GM19043 (cell line): ENCODE measurements around the gene CYBC1.
A peak's percentile ranks its signal among the peaks of the same experiment; 100 is the strongest.
"Not testable (repeated sequence)": the region's sequence is repeated elsewhere in the genome, so short reads cannot be mapped to it uniquely, and the experiment has no call there.

Experiments used
- ATAC-seq: cut with Tn5 transposase; IDR thresholded peaks from one replicate; pipeline ENCODE4 v1.9.1; 2021; ENCODE audit warnings: low read depth; ENCODE audit not compliant: unreplicated experiment

The CYBC1 gene

DNA sequence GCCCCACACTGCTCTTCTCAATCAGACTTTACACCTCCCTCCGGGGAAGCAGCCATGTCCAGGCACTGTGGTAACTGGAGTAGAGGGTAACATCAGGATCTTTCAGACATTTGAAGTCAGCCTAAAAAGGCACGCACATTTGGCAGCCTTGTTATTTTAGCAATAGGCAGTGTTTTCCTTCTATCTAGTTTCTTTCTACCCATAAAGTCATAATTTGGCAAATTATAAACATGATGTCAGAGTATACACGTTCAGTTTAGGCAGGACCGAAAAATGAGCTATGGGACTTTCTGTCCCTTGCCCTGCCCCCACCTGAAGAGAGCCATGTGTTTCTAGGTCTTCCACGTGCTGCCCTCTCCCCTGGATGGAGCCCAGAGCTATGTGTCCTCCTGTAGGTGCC lies 29.1 kb upstream of the CYBC1 start:
- ATAC-seq = no peak

GRCh38 chr17:82477934-82478333 lies 27.4 kb upstream of the CYBC1 start:
- ATAC-seq = no peak

DNA sequence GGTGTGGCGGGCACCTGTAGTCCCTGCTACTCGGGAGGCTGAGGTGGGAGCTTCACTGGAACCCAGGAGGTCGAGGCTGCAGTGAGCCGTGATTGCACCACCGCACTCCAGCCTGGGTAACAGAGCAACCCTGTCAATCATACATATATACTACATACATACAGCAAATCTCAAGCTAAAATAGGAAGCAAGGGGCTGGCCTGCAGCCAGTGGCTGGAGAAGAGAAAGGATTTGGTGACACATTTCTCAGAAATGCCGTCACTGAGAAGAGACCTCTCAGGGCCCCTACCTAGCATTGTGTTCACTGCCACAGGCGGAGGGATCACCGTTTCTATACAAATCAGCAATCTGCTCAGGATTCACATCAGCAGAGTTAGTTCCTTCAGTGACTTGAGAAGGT lies 24.9 kb upstream of the CYBC1 start:
- no peak for ATAC-seq

DNA sequence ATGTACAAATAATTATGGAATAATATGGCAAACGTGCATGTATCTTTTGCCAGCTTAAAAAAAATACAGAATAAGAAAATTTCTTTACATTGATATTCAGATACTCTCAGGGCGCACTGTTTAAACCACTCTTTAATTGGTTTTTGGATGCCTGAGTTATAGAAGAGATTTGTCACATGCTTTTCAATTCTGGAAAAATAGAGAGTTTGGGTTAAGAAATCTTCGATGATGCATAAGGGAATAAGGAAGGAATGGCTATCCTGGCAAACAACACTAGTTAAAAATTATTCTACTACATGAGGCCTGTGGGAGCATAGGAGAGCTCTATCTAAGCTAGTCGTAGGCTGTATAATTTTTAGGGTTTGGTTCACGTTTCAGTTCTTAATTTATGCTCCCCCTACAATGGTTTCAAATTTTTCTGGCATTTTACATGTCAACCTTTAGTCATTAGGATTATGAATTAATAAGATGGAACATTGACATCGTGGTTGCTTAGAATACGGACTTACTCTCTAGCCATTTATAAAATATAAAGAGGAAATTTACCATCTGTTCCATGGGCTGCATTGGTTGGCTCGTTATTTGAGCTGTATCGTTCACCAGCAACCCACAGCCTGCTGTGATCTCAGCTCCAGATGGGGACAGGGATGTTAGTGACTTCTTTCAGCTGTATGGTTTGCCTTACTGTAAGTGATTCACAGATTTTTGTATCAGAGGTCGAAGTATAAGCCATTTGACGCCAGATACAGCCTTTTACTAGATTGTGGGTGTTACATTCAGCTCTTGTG lies 23.9 kb upstream of the CYBC1 start:
- ATAC-seq = no peak

- no peak for ATAC-seq
These were observed 19.5 kb upstream of the CYBC1 start for GRCh38 chr17:82470065-82470464.

GRCh38 chr17:82468692-82469091 lies 18.1 kb upstream of the CYBC1 start:
- ATAC-seq = no peak

GRCh38 chr17:82465023-82465603 lies 14.6 kb upstream of the CYBC1 start:
- ATAC-seq = no peak

DNA sequence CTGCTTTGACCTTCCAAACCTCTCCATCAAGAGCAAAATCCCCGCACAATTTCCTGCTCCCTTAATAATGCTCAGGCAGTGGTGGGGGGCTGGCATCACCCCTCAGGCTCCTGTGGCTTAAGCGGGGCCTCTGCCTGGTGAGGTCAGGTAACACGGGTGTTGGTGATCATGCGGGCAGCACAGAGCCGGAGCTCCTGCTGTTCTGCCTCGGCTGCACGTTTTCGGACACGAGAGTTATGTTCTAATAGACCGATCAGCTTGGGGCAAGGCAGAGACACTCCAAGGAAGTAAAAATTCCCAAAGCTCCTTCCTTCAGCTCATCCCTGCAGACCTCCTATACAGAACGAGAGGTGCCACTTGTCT lies 14.0 kb upstream of the CYBC1 start:
- no peak for ATAC-seq

GRCh38 chr17:82463925-82464566 lies 13.5 kb upstream of the CYBC1 start:
- ATAC-seq = no peak

GRCh38 chr17:82463391-82463790 lies 12.8 kb upstream of the CYBC1 start:
- no peak for ATAC-seq

DNA sequence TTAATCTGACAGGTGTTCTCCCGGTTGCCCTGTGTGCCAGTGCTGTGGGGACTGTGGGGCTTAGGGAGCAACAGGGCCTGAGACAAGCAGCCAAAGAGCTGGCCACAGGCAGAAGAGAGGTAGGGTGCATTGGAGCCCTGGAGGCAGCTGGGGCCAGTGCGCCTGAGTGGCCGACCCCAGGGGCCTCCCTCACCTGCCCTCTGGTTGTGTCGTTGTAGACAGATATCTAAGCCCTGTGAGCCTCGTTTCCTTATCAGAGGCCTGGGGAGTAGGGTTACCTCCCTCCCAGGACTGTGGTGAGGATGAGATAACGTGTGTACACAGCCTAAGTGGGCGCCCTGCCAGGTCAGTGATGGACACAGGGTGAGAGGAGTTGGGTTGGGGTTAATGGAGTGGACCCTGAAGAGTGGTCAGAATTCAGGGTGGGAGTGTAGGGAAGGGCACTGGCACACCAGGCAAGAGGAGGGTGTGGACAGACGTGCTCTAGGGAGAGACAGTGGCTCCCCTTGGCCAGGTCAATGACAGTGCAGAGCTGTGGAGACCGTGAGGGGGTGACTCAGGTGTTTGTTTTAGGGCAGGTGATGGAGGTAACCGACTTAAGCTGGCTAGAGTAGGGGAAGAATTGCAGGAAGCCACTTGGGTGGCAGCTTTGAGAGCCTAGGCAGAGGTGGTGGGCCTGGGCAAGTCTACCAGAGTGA lies 11.4 kb upstream of the CYBC1 start:
- ATAC-seq = no peak

- ATAC-seq = not testable (repeated sequence)
These were observed 9.4 kb upstream of the CYBC1 start for GRCh38 chr17:82459936-82460335.

- ATAC-seq = peak; percentile 18
These were observed 8.4 kb upstream of the CYBC1 start for GRCh38 chr17:82458885-82459424.

GRCh38 chr17:82458179-82458884 lies 7.8 kb upstream of the CYBC1 start, which contains the start of gene NARF:
TSS of gene NARF (plus strand) at chr17:82458741. CDS start at chr17:82458804, 63 bp downstream.
- peak; percentile 90 for ATAC-seq

DNA sequence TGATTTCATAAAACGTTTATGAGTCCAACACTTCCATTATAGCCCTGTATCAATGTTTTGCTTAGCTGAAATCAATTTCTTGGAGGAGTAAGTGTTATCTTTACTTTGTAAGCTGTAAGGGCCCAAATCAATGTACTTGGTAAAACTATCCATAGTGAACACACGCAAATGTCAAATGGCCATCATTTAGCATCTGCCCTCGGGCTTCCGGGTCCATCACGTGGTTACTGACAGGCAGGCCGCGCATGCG lies 7.3 kb upstream of the CYBC1 start:
- no peak for ATAC-seq

- ATAC-seq = no peak
These were observed 6.7 kb upstream of the CYBC1 start for GRCh38 chr17:82457073-82457928.

- ATAC-seq = not testable (repeated sequence)
These were observed 3.2 kb upstream of the CYBC1 start for GRCh38 chr17:82453706-82454105.

GRCh38 chr17:82453151-82453550 lies 2.6 kb upstream of the CYBC1 start:
- not testable (repeated sequence) for ATAC-seq

GRCh38 chr17:82452162-82452561 lies 1.6 kb upstream of the CYBC1 start:
- ATAC-seq = no peak

- ATAC-seq = no peak
These were observed 632 bp downstream of the CYBC1 start for GRCh38 chr17:82449883-82450356.
